ENCODE measurements around the gene RBKS.

GRCh38 chr2:27773959-27774358 lies 116.2 kb downstream of the RBKS start:
- TF ChIP-seq EP300 (IDR thresholded peaks at IDR 0.05; ENCODE audit: borderline replicate concordance in 1 of 2, low read depth in 1 of 2, low read length in 1 of 2), result no peak
- TF ChIP-seq SMC3 (IDR thresholded peaks at IDR 0.05; ENCODE audit: low read depth, low read length), result no peak
- TF ChIP-seq RFX5 (IDR thresholded peaks at IDR 0.05; ENCODE audit: low read length), result no peak
- no peak for TF ChIP-seq CTCF (IDR thresholded peaks at IDR 0.05)
- no peak for TF ChIP-seq CHD2 (IDR thresholded peaks at IDR 0.05; ENCODE audit: low read length, partially characterized antibody)
- TF ChIP-seq TAF1 (IDR thresholded peaks at IDR 0.05; ENCODE audit: borderline replicate concordance, low read depth, low read length), result no peak
- no peak for TF ChIP-seq POLR2AphosphoS5 (IDR thresholded peaks at IDR 0.05; ENCODE audit: low read depth, low read length)
- TF ChIP-seq TEAD4 (IDR thresholded peaks at IDR 0.05; ENCODE audit: borderline replicate concordance, insufficient read depth), result no peak
- no peak for TF ChIP-seq ZBTB33 (IDR thresholded peaks at IDR 0.05; ENCODE audit: borderline replicate concordance, low read depth)

Measured in SK-N-SH (cell line).